ENCODE results near the gene PAX5. TPM values are rescaled to one million over a fixed set of nuclear protein-coding genes. Genes with fewer than 3 reads are reported as not detected.

The PAX5 gene
- total RNA-seq, 3 donors from 2014 or later (not counting 1 experiment from before 2014, with no cell fraction given), result 1.3 to 2.1 (median 2.0) TPM

- Histone ChIP-seq H3K4me1 (ENCODE audit: control insufficient read depth, insufficient read depth, low read length) (peaks cover 68% of the 10 kb centered on the region), H3K9me3 (ENCODE audit: control insufficient read depth, insufficient read depth, low read length) (no peaks in the 10 kb centered on the region), H3K36me3 (ENCODE audit: control insufficient read depth, insufficient read depth, low read length) (no peaks in the 10 kb centered on the region), H3K4me3 (ENCODE audit: low read length) (peak overlapping the region; percentile 38), H3K27me3 (ENCODE audit: control insufficient read depth, insufficient read depth, low read length) (peaks cover 84% of the 10 kb centered on the region), H3K27ac (ENCODE audit: low read length) (no peak overlapping the region)
- peaks cover 23 to 57% of the 10 kb centered on the region in 2 donors for H3K4me1 Mint-ChIP-seq
- peaks cover 7% of the 10 kb centered on the region for H3K36me3 Mint-ChIP-seq
- DNase-seq, result no peak
- no peak overlapping the region for H3K27ac Mint-ChIP-seq
- intact Hi-C loops (cut with micrococcal nuclease), result no loop called here
- TF ChIP-seq CTCF (IDR thresholded peaks at IDR 0.05), result no peak
- ATAC-seq, result no peak
- H3K9me3 Mint-ChIP-seq, result no peaks in the 10 kb centered on the region
- H3K27me3 Mint-ChIP-seq (ENCODE audit: low read depth in 2 of 2), result peaks cover 77 to 80% of the 10 kb centered on the region in 2 donors
- no peak overlapping the region for H3K4me3 Mint-ChIP-seq
- 38% methylated on average over 6 of the region's 6 CpGs for WGBS (ENCODE audit: insufficient coverage)
These were observed 927 bp downstream of the PAX5 start for GRCh38 chr9:37033141-37033540.

GRCh38 chr9:37032713-37033112 lies 1.4 kb downstream of the PAX5 start:
- Mint-ChIP-seq H3K27ac (no peak overlapping the region), H3K4me1 (peaks cover 26 to 60% of the 10 kb centered on the region in 2 donors), H3K4me3 (peak overlapping the region; percentile 9), H3K27me3 (ENCODE audit: low read depth in 2 of 2) (peaks cover 79 to 83% of the 10 kb centered on the region in 2 donors), H3K36me3 (peaks cover 7% of the 10 kb centered on the region), H3K9me3 (no peaks in the 10 kb centered on the region)
- H3K27ac ChIP-seq (ENCODE audit: low read length), result no peak overlapping the region
- peak overlapping the region; percentile 38 for H3K4me3 ChIP-seq (ENCODE audit: low read length)
- no peak for TF ChIP-seq CTCF (IDR thresholded peaks at IDR 0.05)
- no peaks in the 10 kb centered on the region for H3K36me3 ChIP-seq (ENCODE audit: control insufficient read depth, insufficient read depth, low read length)
- H3K9me3 ChIP-seq (ENCODE audit: control insufficient read depth, insufficient read depth, low read length), result no peaks in the 10 kb centered on the region
- WGBS (ENCODE audit: insufficient coverage), result 83% methylated on average over 1 of the region's 3 CpGs
- H3K4me1 ChIP-seq (ENCODE audit: control insufficient read depth, insufficient read depth, low read length), result peaks cover 68% of the 10 kb centered on the region
- DNase-seq, result no peak
- H3K27me3 ChIP-seq (ENCODE audit: control insufficient read depth, insufficient read depth, low read length), result peaks cover 84% of the 10 kb centered on the region
- no peak for ATAC-seq
- intact Hi-C loops (cut with micrococcal nuclease), result no loop called here

GRCh38 chr9:37031902-37032301 lies 2.2 kb downstream of the PAX5 start:
- Mint-ChIP-seq H3K36me3 (peaks cover 2% of the 10 kb centered on the region), H3K4me1 (peaks cover 21 to 61% of the 10 kb centered on the region in 2 donors), H3K4me3 (no peak overlapping the region), H3K9me3 (no peaks in the 10 kb centered on the region), H3K27me3 (ENCODE audit: low read depth in 2 of 2) (peaks cover 75 to 83% of the 10 kb centered on the region in 2 donors), H3K27ac (no peak overlapping the region)
- no peak for TF ChIP-seq CTCF (IDR thresholded peaks at IDR 0.05)
- Histone ChIP-seq H3K27me3 (ENCODE audit: control insufficient read depth, insufficient read depth, low read length) (peaks cover 82% of the 10 kb centered on the region), H3K4me3 (ENCODE audit: low read length) (no peak overlapping the region), H3K27ac (ENCODE audit: low read length) (no peak overlapping the region), H3K9me3 (ENCODE audit: control insufficient read depth, insufficient read depth, low read length) (no peaks in the 10 kb centered on the region), H3K4me1 (ENCODE audit: control insufficient read depth, insufficient read depth, low read length) (peaks cover 68% of the 10 kb centered on the region), H3K36me3 (ENCODE audit: control insufficient read depth, insufficient read depth, low read length) (no peaks in the 10 kb centered on the region)
- DNase-seq (no peak), ATAC-seq (no peak)
- intact Hi-C loops (cut with micrococcal nuclease), result no loop called here
- 41% methylated on average over 4 of the region's 6 CpGs for WGBS (ENCODE audit: insufficient coverage)

GRCh38 chr9:37031081-37031480 lies 3.0 kb downstream of the PAX5 start:
- no peaks in the 10 kb centered on the region for H3K9me3 Mint-ChIP-seq
- H3K4me3 ChIP-seq (ENCODE audit: low read length), result no peak overlapping the region
- DNase-seq (no peak), ATAC-seq (no peak)
- peaks cover 82% of the 10 kb centered on the region for H3K27me3 ChIP-seq (ENCODE audit: control insufficient read depth, insufficient read depth, low read length)
- no peaks in the 10 kb centered on the region for H3K36me3 Mint-ChIP-seq
- H3K4me1 ChIP-seq (ENCODE audit: control insufficient read depth, insufficient read depth, low read length), result peaks cover 68% of the 10 kb centered on the region
- peaks cover 18 to 57% of the 10 kb centered on the region in 2 donors for H3K4me1 Mint-ChIP-seq
- WGBS (ENCODE audit: insufficient coverage), result 35% methylated on average over 4 of the region's 4 CpGs
- intact Hi-C loops (cut with micrococcal nuclease), result no loop called here
- peaks cover 70 to 79% of the 10 kb centered on the region in 2 donors for H3K27me3 Mint-ChIP-seq (ENCODE audit: low read depth in 2 of 2)
- H3K9me3 ChIP-seq (ENCODE audit: control insufficient read depth, insufficient read depth, low read length), result no peaks in the 10 kb centered on the region
- no peaks in the 10 kb centered on the region for H3K36me3 ChIP-seq (ENCODE audit: control insufficient read depth, insufficient read depth, low read length)
- no peak overlapping the region for H3K27ac ChIP-seq (ENCODE audit: low read length)
- no peak for TF ChIP-seq CTCF (IDR thresholded peaks at IDR 0.05)
- no peak overlapping the region for H3K27ac Mint-ChIP-seq
- H3K4me3 Mint-ChIP-seq, result no peak overlapping the region

Data from natural killer cell (primary cell).